GM18505 (cell line): Measurements from ENCODE around the gene ADARB1.

Source experiments
- ATAC-seq: cut with Tn5 transposase; IDR thresholded peaks from one replicate; pipeline ENCODE4 v1.9.1; 2021; ENCODE audit not compliant: unreplicated experiment
- POLR2A ChIP-seq: IDR thresholded peaks from 4 replicates; pipeline ENCODE4 v1.6.1; 2011; ENCODE audit warnings: borderline replicate concordance; ENCODE audit not compliant: insufficient read depth, insufficient read length; ENCODE audit errors: extremely low read depth

The ADARB1 gene

DNA sequence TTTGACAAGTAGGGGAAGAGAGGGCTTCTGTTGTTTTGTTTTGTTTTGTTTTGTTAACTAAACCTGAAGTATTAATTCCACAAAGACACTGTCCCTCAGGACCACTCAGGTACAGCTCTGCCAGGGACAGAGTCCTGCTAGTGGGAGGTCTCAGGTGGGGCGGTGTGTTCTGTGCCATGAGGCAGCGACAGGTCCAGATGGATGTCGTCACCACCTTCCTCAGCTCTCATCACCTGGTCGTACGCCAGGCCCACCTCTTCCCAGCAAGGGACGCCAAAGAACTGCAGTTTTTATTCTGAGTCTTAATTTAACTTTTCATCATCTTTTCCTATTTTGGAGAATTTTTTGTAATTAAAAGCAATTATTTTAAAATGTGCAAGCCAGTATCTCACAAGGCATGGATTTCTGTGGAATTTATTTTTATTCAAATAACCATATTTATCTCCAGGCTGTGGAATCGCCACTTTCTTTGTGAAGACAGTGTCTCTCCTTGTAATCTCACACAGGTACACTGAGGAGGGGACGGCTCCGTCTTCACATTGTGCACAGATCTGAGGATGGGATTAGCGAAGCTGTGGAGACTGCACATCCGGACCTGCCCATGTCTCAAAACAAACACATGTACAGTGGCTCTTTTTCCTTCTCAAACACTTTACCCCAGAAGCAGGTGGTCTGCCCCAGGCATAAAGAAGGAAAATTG lies 150.8 kb downstream of the ADARB1 start:
- ATAC-seq: no peak
- TF ChIP-seq POLR2A: no peak

DNA sequence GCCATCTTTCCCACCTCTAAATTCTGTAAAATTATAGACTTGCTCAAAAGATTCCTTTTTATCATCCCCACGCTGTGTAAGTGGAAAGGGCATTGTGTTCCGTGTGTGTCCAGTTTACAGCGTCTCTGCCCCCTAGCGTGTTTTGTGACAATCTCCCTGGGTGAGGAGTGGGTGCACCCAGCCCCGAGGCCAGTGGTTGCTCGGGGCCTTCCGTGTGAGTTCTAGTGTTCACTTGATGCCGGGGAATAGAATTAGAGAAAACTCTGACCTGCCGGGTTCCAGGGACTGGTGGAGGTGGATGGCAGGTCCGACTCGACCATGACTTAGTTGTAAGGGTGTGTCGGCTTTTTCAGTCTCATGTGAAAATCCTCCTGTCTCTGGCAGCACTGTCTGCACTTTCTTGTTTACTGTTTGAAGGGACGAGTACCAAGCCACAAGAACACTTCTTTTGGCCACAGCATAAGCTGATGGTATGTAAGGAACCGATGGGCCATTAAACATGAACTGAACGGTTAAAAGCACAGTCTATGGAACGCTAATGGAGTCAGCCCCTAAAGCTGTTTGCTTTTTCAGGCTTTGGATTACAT lies 151.5 kb downstream of the ADARB1 start:
- no peak for ATAC-seq
- no peak for TF ChIP-seq POLR2A

DNA sequence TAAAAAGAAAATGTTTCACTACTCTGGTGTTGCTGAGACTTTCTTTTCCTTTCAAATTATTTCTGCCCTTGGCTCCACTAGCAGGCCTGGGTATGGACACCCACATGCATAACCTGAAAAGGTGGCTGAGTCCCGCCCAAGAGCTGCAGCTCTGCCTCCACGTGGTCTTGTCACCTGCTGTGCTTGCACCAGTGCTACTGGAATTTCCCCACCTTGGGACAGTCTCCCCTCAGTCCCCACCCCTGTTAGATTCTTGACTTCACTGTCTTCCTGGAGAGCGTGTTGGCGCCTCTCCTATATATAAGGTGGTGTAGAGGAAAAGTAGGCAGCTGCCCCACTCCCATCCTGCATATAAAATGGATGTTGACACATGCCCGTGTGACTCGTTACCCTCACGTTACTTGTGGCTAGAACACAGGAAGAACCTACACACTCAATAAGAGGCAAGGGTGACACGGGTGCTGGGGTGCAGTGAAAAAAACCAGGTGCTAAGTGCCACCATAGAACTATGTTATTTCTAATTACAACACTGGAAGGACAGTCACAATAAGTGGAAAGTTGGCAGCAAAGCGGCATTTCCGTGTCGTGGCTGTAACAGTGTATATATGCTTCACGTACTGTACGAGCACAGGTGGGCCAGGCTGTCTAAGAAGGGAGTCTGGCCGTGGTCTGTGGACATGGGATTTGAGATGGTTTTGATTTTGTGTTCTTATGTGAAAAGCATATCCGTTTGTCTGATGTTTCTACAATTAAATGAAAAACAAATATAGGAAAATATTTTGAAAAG lies 152.4 kb downstream of the ADARB1 start:
- no peak for TF ChIP-seq POLR2A
- ATAC-seq: no peak

DNA sequence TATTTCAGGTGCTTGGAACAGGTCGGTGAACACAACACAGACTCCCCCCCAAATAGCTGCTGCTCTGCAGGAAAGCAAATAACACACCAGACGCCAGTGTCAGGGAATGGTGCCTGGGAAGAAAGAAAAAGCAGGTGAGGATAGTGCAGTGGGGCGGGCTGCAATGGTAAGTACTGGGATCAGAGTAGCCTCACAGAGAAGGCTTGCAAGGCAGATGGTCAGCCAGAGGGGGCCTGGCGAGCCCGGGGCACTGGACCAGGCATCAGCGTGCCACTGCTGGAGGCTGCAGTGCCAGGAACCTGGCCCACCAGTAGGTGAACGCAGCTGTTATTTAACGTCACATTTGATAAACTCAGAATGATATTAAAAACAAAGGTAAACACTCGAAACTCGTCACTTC lies 153.4 kb downstream of the ADARB1 start:
- TF ChIP-seq POLR2A: no peak
- no peak for ATAC-seq

DNA sequence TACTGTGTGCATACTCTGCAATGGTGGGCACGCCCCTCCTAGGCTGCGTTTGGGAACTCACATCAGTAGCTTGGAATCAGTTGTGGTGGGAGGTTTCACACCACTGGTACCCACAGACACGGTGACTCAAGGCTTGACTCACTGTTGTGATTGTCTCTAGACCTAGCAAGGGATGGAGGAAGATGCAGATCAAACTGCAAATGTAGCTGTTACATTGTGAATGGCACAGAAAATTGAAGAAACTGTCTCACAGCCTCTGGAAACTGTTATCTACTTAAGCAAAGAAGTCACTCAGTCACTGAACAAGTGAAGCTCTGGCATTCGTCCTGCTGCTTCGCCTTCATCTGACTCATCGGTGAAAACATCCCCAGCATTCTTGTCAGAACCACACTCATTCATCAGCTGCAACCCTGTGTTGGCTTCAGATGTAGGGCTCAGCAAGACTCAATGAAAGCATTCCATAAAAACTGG lies 153.8 kb downstream of the ADARB1 start:
- ATAC-seq: no peak
- no peak for TF ChIP-seq POLR2A

DNA sequence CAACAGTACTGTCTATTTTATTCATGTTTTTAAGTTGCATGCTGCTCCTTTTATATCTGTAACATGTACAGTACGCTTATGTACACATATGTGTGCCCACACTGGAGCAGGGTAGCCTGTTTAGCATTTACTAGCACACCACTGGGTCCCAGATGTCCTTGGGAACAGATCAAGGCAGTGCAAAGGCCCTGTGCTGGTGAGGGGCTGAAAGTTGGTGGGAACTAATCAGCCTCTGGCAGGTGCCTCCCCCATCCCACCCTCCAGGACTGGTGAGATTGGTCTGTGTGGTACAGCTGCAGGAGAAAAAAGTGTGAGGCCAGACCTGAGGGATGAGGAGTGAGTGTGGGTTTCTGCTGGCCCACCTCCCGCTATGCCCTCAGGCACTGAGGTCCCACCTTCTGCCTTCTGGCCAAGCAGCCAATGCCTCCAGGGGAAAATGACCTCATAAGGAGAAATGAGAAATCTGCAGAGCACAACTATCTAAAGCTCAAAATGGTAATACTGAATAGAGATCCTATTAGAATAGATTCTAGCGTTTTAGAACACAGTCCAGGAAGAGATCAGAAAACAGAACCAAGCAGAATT lies 154.4 kb downstream of the ADARB1 start:
- ATAC-seq: no peak
- TF ChIP-seq POLR2A: no peak

DNA sequence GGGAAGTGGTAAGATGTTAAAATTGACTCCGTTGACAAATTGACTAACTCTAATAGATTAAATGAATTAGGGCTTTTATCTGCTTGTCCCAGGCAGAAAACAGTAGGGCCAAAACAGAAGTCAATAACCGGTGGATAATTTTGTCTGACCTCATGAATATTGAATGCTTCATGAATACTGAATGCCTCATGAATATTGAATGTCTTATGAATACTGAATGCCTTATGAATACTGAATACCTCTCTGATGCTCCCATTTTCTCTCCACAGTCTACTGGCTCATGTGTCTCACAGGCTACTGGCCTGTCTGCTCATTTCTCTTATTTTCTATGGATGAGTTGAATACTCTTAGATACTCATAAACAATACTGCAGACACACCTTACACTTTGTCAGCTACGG lies 157.3 kb downstream of the ADARB1 start:
- no peak for TF ChIP-seq POLR2A
- ATAC-seq: no peak

DNA sequence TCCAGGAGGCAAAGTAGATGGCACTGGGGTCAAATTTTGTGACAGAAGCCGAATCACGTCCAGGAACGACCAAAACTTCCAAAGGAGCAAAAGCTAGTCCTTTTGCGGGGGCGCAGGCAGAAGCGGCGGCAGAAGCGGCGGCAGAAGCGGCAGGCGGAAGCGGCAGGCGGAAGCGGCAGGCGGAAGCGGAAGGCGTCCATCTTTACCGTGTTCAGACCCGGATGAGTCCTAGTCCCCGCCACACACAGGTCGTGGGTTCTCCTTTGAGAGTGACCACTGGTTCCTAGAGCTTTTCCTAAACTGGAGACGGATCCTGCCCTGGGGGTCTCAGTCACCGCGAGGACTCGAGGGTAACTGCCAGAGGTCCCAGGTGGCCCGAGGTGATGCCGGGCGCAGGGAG lies 159.7 kb downstream of the ADARB1 start:
- no peak for ATAC-seq

DNA sequence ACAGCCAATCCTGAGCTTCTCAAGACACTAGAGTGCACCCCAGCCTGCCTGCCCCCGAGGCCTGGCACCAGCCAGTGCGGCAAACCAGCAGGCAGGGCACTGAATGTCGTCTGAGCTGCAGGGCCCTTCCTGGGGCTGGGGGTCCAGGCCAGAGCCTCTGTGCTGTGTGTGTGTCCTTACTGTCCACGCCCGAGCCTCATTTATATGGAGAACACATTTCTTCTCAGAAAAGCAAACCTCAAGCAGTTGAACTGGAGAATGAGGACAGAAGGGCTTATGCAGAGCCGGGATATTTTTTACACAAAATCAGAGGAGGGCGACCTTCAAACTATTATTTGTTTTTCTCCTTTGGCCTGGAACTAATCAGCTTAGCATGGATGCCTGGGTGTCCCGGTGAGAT lies 160.6 kb downstream of the ADARB1 start:
- no peak for ATAC-seq
- no peak for TF ChIP-seq POLR2A

More for the DNA sequence above, 159.7 kb downstream of the ADARB1 start:
- no peak for TF ChIP-seq POLR2A

DNA sequence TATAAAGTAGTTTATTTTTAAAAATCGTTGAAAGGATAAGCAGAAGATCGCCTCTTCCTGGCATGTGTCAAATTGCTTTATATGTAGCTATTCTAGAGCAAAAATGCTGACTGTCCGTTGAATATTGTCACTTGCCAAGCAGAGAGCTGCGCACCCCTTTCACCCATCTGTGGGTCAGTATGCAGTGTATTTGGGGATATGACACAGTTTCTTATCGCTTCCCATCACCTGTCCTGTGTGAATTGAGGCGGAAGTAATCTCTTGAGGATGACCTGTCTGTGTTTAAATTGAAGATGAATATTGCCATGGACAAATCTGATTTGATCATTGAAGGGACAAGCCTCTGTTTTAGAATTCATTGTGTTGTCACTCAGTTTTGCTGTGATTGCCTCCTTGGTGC lies 161.1 kb downstream of the ADARB1 start:
- ATAC-seq: no peak
- no peak for TF ChIP-seq POLR2A

DNA sequence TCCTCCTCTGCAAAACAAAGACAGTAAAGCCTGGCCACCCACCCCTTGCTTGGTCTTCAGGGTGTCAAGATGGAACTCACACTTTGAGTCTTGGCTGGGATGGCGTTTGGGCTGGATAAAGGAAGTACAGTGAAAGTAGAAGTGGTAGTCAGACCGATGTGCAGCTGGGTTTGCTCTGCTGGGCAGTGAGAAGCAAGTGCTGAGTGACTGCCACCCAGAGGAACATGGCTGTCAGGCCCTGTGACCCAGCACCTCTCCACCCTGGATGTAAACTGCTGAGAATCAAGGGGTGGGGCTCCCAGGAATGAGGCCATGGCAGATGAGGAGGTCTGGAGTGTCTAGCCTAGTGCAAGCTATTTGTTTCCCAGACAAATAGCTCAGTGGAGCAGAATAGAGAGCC lies 162.1 kb downstream of the ADARB1 start:
- ATAC-seq: no peak

DNA sequence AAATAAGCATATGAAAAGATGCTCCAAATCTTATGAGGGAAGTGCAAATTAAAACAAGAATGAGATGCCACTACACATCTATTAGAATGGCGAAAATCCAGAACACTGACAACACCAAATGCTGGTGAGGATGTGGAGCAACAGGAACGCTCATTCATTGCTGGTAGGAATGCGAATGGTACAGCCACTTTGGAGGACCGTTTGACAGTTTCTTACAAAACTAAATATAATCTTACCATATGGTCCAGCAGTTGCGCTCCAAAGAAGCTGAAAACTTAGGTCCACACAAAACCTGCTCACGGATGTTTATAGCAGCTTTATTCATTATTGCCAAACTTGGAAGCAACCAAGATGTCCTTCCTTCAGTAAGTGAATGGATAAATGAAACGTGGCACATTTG lies 163.0 kb downstream of the ADARB1 start:
- TF ChIP-seq POLR2A: no peak
- ATAC-seq: no peak

More for the DNA sequence above, 162.1 kb downstream of the ADARB1 start:
- TF ChIP-seq POLR2A: no peak

DNA sequence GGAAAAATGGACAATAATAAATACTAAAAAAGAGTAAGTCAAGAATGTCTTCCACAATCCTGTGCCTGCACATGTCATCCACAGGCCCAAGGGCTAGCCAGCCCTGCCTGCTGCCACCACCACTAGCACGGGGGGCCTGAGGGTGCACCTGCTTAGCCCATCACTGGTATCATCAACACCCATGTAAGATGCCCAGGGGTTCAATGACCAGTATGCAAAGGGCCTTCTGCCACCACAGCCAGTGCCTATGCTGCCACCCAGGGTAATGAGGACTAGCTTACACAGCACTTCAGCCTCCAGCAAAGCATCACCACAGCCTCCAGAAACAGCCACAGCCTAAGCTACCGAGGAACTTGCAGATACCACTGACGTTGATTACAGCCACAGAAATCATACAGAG lies 167.0 kb downstream of the ADARB1 start:
- TF ChIP-seq POLR2A: no peak
- no peak for ATAC-seq
